ENCODE measurements around the gene CTNNBL1.

Gene CTNNBL1

GRCh38 chr20:37879843-37880242, 186.0 kb downstream of the CTNNBL1 start:
- DNase-seq (ENCODE audit: low spot score): no peak

- no peak for DNase-seq (ENCODE audit: low spot score)
Measured at GRCh38 chr20:37880726-37881591, 187.1 kb downstream of the CTNNBL1 start.

GRCh38 chr20:37881601-37882343, 187.9 kb downstream of the CTNNBL1 start:
- DNase-seq (ENCODE audit: low spot score): no peak

GRCh38 chr20:37882961-37883712, 189.3 kb downstream of the CTNNBL1 start:
- DNase-seq (ENCODE audit: low spot score): no peak

GRCh38 chr20:37885042-37885441, 191.2 kb downstream of the CTNNBL1 start:
- no peak for DNase-seq (ENCODE audit: low spot score)

- DNase-seq (ENCODE audit: low spot score): no peak
Measured at GRCh38 chr20:37885593-37886503, 192.0 kb downstream of the CTNNBL1 start.

GRCh38 chr20:37886851-37887297, 193.0 kb downstream of the CTNNBL1 start:
- no peak for DNase-seq (ENCODE audit: low spot score)

- DNase-seq (ENCODE audit: low spot score): no peak
Measured at GRCh38 chr20:37888641-37889040, 194.8 kb downstream of the CTNNBL1 start.

- DNase-seq (ENCODE audit: low spot score): no peak
Measured at GRCh38 chr20:37890108-37890507, 196.3 kb downstream of the CTNNBL1 start.

- DNase-seq (ENCODE audit: low spot score): no peak
Measured at GRCh38 chr20:37890643-37891042, 196.8 kb downstream of the CTNNBL1 start.

GRCh38 chr20:37892001-37892400, 198.2 kb downstream of the CTNNBL1 start:
- no peak for DNase-seq (ENCODE audit: low spot score)

GRCh38 chr20:37893566-37894241, 199.9 kb downstream of the CTNNBL1 start:
- DNase-seq (ENCODE audit: low spot score): no peak

- no peak for DNase-seq (ENCODE audit: low spot score)
Measured at GRCh38 chr20:37894454-37894853, 200.6 kb downstream of the CTNNBL1 start.

- DNase-seq (ENCODE audit: low spot score): no peak
Measured at GRCh38 chr20:37895166-37895565, 201.3 kb downstream of the CTNNBL1 start.

GRCh38 chr20:37896932-37897548, 203.2 kb downstream of the CTNNBL1 start:
- DNase-seq (ENCODE audit: low spot score): no peak

- DNase-seq (ENCODE audit: low spot score): peak; percentile 49
Measured at GRCh38 chr20:37898233-37899104, 204.6 kb downstream of the CTNNBL1 start.

- DNase-seq (ENCODE audit: low spot score): no peak
Measured at GRCh38 chr20:37899105-37900045, 205.5 kb downstream of the CTNNBL1 start.

GRCh38 chr20:37901240-37901639, 207.4 kb downstream of the CTNNBL1 start:
- DNase-seq (ENCODE audit: low spot score): no peak
